Spinal cord (tissue), 10 donors: ENCODE results near the gene MTA1. TPM values are rescaled to one million over a fixed set of nuclear protein-coding genes. Genes with fewer than 3 reads are reported as not detected.

Source experiments
- DNase-seq, 6 donors: peaks; one replicate each; pipeline versions ENCODE4 v3.0.0 to v3.0.0-alpha.2; 2013 to 2015; ENCODE audit warnings: low spot score in 6 of 6, low read depth in 4 of 6
- H3K27ac ChIP-seq: one replicate; pipeline ENCODE4 v1.5.1; 2013; ENCODE audit warnings: low read depth, low read length, control low read depth
- H3K27me3 ChIP-seq: one replicate; pipeline ENCODE4 v1.6.1; 2013; ENCODE audit warnings: low read length; ENCODE audit not compliant: control insufficient read depth, insufficient read depth
- H3K36me3 ChIP-seq: one replicate; pipeline ENCODE4 v1.6.1; 2013; ENCODE audit warnings: low read length; ENCODE audit not compliant: control insufficient read depth, insufficient read depth
- H3K4me1 ChIP-seq: one replicate; pipeline ENCODE4 v1.6.1; 2013; ENCODE audit warnings: low read length; ENCODE audit not compliant: control insufficient read depth, insufficient read depth
- H3K4me3 ChIP-seq: one replicate; pipeline ENCODE4 v1.5.1; 2013; ENCODE audit warnings: low read depth, low read length, control low read depth
- H3K9me3 ChIP-seq: one replicate; pipeline ENCODE4 v1.6.1; 2013; ENCODE audit warnings: low read length; ENCODE audit not compliant: control insufficient read depth, insufficient read depth
- WGBS: methylation state at CpG from one replicate; pipeline ENCODE4 v1.1.5; 2013; ENCODE audit warnings: missing lambda C conversion rate; ENCODE audit not compliant: insufficient coverage; 5-methylcytosine and 5-hydroxymethylcytosine counted together
- polyA plus RNA-seq, 2 donors: library from polyadenylated mRNA; unstranded; fragments of 120-200 nt; gene quantifications; one replicate each; pipeline ENCODE4 v1.2.1, GENCODE V29; 2013; ENCODE audit not compliant: insufficient read length in 2 of 2
- total RNA-seq, 2 donors: library from RNA; depleted of rRNA in 1 of 2; stranded (reverse); fragments of 120-200 nt in 1 of 2; fragments of >200 nt in 1 of 2; gene quantifications; one replicate each; pipeline versions ENCODE4 v1.2.3 to v1.2.4, GENCODE V29; 2013 to 2014
- donor health status: healthy.

The MTA1 gene
- total and polyA plus RNA-seq, 4 donors, result 40.9 to 202 (median 126) TPM

GRCh38 chr14:105440554-105440900 lies 20.9 kb downstream of the MTA1 start:
- H3K36me3 ChIP-seq, result peaks cover 70% of the 10 kb centered on the region
- no peaks in the 10 kb centered on the region for H3K4me1 ChIP-seq
- H3K9me3 ChIP-seq, result no peaks in the 10 kb centered on the region
- no peak overlapping the region for H3K4me3 ChIP-seq
- WGBS, result 95% methylated on average over 15 of the region's 15 CpGs
- no peak overlapping the region for H3K27ac ChIP-seq
- DNase-seq, result no peak
- no peaks in the 10 kb centered on the region for H3K27me3 ChIP-seq

- Histone ChIP-seq H3K27me3 (no peaks in the 10 kb centered on the region), H3K4me3 (no peak overlapping the region), H3K27ac (no peak overlapping the region), H3K4me1 (no peaks in the 10 kb centered on the region), H3K9me3 (no peaks in the 10 kb centered on the region), H3K36me3 (peaks cover 74% of the 10 kb centered on the region)
- DNase-seq, result no peak
- WGBS, result 94% methylated on average over 9 of the region's 9 CpGs
Observed at GRCh38 chr14:105440992-105441391, 21.4 kb downstream of the MTA1 start.

- no peak for DNase-seq
- H3K27me3 ChIP-seq, result no peaks in the 10 kb centered on the region
- H3K4me1 ChIP-seq, result no peaks in the 10 kb centered on the region
- no peaks in the 10 kb centered on the region for H3K9me3 ChIP-seq
- 85% methylated on average over 16 of the region's 17 CpGs for WGBS
- no peak overlapping the region for H3K4me3 ChIP-seq
- H3K27ac ChIP-seq, result no peak overlapping the region
- peaks cover 78% of the 10 kb centered on the region for H3K36me3 ChIP-seq
Observed at GRCh38 chr14:105442125-105442524, 22.5 kb downstream of the MTA1 start.

GRCh38 chr14:105442834-105443233 lies 23.2 kb downstream of the MTA1 start:
- Histone ChIP-seq H3K27ac (no peak overlapping the region), H3K4me3 (no peak overlapping the region), H3K4me1 (no peaks in the 10 kb centered on the region), H3K27me3 (no peaks in the 10 kb centered on the region), H3K9me3 (no peaks in the 10 kb centered on the region), H3K36me3 (peaks cover 78% of the 10 kb centered on the region)
- 86% methylated on average over 12 of the region's 12 CpGs for WGBS
- no peak for DNase-seq

GRCh38 chr14:105444859-105445258 lies 25.2 kb downstream of the MTA1 start:
- Histone ChIP-seq H3K4me3 (no peak overlapping the region), H3K4me1 (peaks cover 8% of the 10 kb centered on the region), H3K9me3 (no peaks in the 10 kb centered on the region), H3K27ac (no peak overlapping the region), H3K36me3 (peaks cover 78% of the 10 kb centered on the region), H3K27me3 (no peaks in the 10 kb centered on the region)
- no peak for DNase-seq
- WGBS, result 87% methylated on average over 17 of the region's 17 CpGs

DNA sequence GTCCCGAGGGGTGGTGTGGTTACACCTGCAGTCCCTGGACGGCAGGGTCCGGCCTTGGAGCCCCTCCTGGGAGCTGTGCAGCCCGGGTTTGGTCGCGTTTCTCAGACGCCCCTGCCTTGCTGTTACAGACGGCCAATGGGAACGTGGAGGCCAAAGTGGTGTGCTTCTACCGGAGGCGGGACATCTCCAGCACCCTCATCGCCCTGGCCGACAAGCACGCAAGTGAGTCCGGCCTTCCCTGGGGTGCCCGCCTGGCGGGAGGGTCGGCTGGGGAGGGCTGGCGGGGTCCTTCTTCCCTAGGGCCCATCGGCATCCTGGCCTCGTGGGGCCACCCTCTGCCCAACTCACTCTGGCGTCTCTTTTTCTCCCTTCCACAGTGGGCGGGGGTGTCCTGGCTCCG lies 25.7 kb downstream of the MTA1 start:
- Histone ChIP-seq H3K9me3 (no peaks in the 10 kb centered on the region), H3K4me1 (peaks cover 8% of the 10 kb centered on the region), H3K36me3 (peaks cover 78% of the 10 kb centered on the region), H3K27me3 (no peaks in the 10 kb centered on the region), H3K27ac (no peak overlapping the region), H3K4me3 (no peak overlapping the region)
- WGBS, result 85% methylated on average over 22 of the region's 24 CpGs
- DNase-seq, result no peak

DNA sequence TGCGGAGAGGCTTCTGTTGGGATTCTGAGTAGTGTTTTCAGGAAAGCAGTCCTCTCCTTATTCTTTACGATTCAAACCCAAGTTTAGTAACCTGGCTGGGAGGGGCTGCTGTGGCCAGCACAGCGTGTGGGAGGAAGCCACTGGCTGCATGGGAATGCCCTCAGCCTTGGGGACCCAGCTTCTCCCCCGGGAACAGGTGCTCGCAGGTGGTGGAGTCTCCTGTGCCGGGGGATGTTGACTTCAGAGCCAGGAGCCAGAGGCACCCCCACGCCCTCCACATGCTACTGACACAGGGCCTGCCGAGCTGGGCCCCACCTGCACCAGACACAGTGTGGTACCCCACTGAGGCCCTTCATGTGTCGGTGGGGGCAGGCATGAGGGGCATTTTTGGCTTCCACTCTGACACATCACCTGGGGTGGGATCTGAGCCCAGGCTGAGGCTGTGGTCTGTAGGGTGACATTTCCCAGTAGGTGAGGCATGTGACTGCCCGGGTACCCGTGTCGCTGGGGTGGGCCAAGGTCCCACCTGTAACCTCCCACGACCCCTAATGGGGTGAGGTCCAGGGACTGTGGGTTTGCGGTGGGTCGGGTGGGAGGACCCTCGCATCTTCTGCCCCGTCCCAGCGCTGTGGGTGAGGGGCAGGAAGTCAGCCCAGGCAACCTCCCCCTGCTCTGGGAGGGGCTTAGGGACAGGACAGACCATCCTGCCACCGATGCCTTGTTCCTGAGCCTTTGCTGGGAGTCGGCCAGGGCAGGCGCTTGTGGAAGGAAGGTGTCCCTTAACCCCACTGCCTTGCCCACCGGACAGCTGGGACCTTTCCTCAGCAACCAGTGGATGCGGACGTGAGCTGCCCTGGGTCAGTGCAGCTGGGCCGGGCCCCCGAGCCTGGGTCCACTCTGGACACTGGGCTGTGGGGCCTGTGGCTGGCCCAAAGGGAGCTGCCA lies 26.5 kb downstream of the MTA1 start:
- Histone ChIP-seq H3K27me3 (no peaks in the 10 kb centered on the region), H3K4me1 (peaks cover 8% of the 10 kb centered on the region), H3K36me3 (peaks cover 78% of the 10 kb centered on the region), H3K4me3 (no peak overlapping the region), H3K9me3 (no peaks in the 10 kb centered on the region), H3K27ac (no peak overlapping the region)
- no peak for DNase-seq
- 91% methylated on average over 24 of the region's 26 CpGs for WGBS

- H3K27me3 ChIP-seq, result no peaks in the 10 kb centered on the region
- WGBS, result 78% methylated on average over 13 of the region's 14 CpGs
- no peak overlapping the region for H3K27ac ChIP-seq
- peaks cover 84% of the 10 kb centered on the region for H3K36me3 ChIP-seq
- no peak for DNase-seq
- H3K4me1 ChIP-seq, result peaks cover 8% of the 10 kb centered on the region
- H3K4me3 ChIP-seq, result no peak overlapping the region
- no peaks in the 10 kb centered on the region for H3K9me3 ChIP-seq
Observed at GRCh38 chr14:105446971-105447370, 27.3 kb downstream of the MTA1 start.

DNA sequence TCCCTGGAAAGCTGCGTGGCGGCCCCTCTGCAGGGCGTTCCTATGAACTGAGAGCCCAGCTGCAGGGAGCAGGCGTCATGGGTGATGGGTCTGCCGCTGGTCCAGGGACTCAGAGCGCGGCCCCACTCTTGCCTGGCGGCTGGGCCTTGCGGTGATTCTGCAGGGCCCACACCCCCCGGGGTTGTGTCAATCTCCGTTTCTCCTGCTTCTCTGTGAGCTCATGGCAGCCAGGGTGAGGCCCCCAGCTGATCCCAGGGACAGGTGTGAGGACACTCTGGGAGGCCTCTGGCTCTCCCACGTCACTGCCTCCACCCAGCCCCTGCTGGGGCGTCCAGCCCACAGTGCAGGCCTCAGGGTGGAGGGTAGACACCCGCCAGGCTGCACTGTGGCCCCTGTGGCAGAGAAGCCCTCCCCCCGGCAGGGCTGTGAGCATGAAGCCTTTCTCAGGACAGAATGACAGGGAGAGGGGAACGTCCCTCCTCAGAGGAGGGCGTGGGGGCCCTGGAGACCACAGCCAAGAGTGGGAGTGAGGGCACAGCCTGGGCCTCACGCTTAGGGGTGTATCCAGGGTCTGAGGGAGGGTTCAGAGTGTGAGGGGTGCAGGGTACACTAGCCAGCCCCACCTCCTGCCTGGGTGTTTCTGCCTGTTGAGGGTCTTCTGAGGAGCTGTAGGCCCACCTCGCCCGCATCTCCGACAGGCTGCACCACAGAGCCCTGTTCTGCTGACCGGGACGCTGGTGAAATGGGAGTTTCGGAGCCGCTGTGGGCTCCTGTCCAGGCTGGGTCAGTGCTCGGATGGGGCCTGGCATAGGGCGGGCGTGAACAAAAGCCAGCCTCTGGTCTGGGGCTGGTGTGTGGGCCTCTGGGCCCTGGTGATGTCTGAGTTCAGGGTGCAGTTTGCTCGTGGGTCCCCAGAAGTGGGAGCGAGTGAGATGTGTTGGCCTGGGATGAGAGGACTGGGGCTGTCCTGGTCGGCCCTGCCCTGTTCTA lies 28.3 kb downstream of the MTA1 start:
- H3K27ac ChIP-seq, result no peak overlapping the region
- peaks cover 85% of the 10 kb centered on the region for H3K36me3 ChIP-seq
- no peak overlapping the region for H3K4me3 ChIP-seq
- peaks cover 8% of the 10 kb centered on the region for H3K4me1 ChIP-seq
- no peaks in the 10 kb centered on the region for H3K27me3 ChIP-seq
- WGBS, result 90% methylated on average over 31 of the region's 31 CpGs
- DNase-seq, result no peak
- no peaks in the 10 kb centered on the region for H3K9me3 ChIP-seq
